ENCODE measurements around the gene RYR1.

DNA sequence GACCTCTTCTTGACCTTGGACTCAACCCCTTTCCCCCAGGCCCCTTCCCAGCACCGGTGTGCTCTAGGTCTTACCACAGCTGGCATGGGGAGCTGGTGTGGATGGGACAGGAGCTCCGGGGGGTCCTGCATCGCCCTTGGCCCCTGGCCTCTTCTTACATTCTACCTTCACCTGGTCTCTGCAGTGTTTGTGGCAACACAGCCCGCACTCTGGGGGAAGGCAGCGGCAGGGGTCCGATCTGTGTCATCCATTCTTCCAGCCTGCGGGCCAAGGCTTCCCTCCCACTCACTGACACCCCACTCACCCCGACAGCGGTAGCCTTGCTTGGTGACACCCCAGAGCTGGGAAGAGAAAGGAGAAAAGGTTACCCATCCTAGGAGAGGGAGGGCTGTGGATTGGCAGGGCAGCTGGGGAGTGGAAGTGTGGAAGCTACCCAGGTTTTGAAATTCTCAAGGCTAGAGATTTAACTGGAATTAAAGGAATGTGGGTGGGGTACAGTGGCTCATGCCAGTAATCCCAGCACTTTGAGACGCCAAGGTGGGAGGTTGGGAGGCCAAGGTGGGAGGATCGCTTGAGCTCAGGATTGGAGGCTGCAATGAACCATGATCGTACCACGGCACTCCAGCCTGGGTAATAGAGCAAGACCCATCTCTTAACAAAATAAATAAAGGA is 22.3 kb upstream of the RYR1 start:
- no peak for TF ChIP-seq EZH2phosphoT487 (IDR thresholded peaks at IDR 0.05; ENCODE audit: borderline replicate concordance)
- TF ChIP-seq, protein P1, sequence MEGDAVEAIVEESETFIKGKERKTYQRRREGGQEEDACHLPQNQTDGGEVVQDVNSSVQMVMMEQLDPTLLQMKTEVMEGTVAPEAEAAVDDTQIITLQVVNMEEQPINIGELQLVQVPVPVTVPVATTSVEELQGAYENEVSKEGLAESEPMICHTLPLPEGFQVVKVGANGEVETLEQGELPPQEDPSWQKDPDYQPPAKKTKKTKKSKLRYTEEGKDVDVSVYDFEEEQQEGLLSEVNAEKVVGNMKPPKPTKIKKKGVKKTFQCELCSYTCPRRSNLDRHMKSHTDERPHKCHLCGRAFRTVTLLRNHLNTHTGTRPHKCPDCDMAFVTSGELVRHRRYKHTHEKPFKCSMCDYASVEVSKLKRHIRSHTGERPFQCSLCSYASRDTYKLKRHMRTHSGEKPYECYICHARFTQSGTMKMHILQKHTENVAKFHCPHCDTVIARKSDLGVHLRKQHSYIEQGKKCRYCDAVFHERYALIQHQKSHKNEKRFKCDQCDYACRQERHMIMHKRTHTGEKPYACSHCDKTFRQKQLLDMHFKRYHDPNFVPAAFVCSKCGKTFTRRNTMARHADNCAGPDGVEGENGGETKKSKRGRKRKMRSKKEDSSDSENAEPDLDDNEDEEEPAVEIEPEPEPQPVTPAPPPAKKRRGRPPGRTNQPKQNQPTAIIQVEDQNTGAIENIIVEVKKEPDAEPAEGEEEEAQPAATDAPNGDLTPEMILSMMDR (IDR thresholded peaks at IDR 0.05 in 2 of 3, conservative IDR thresholded peaks at IDR 0.05 in 1 of 3; ENCODE audit: borderline replicate concordance in 1 of 3, insufficient read depth in 1 of 3, low read depth in 2 of 3, low read length in 2 of 3): no peak
- TF ChIP-seq, protein P2, sequence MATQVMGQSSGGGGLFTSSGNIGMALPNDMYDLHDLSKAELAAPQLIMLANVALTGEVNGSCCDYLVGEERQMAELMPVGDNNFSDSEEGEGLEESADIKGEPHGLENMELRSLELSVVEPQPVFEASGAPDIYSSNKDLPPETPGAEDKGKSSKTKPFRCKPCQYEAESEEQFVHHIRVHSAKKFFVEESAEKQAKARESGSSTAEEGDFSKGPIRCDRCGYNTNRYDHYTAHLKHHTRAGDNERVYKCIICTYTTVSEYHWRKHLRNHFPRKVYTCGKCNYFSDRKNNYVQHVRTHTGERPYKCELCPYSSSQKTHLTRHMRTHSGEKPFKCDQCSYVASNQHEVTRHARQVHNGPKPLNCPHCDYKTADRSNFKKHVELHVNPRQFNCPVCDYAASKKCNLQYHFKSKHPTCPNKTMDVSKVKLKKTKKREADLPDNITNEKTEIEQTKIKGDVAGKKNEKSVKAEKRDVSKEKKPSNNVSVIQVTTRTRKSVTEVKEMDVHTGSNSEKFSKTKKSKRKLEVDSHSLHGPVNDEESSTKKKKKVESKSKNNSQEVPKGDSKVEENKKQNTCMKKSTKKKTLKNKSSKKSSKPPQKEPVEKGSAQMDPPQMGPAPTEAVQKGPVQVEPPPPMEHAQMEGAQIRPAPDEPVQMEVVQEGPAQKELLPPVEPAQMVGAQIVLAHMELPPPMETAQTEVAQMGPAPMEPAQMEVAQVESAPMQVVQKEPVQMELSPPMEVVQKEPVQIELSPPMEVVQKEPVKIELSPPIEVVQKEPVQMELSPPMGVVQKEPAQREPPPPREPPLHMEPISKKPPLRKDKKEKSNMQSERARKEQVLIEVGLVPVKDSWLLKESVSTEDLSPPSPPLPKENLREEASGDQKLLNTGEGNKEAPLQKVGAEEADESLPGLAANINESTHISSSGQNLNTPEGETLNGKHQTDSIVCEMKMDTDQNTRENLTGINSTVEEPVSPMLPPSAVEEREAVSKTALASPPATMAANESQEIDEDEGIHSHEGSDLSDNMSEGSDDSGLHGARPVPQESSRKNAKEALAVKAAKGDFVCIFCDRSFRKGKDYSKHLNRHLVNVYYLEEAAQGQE (IDR thresholded peaks at IDR 0.05; ENCODE audit: low read depth): no peak
- TF ChIP-seq ZNF274 (IDR thresholded peaks at IDR 0.05; ENCODE audit: low read depth, low read length): no peak
- no peak for TF ChIP-seq JUND (IDR thresholded peaks at IDR 0.05)
- no peak for TF ChIP-seq POLR2A (IDR thresholded peaks at IDR 0.05; ENCODE audit: borderline replicate concordance, extremely low read depth, insufficient read depth, insufficient read length)

Measured in HCT116 (cell line).